ENCODE results near the gene KCNG2. TPM values are rescaled to one million over a fixed set of nuclear protein-coding genes. Genes with fewer than 3 reads are reported as not detected.

Gene KCNG2
- total and polyA plus RNA-seq, 2 of the 4 experiments (the other 2 are of a cell fraction) = not detected

DNA sequence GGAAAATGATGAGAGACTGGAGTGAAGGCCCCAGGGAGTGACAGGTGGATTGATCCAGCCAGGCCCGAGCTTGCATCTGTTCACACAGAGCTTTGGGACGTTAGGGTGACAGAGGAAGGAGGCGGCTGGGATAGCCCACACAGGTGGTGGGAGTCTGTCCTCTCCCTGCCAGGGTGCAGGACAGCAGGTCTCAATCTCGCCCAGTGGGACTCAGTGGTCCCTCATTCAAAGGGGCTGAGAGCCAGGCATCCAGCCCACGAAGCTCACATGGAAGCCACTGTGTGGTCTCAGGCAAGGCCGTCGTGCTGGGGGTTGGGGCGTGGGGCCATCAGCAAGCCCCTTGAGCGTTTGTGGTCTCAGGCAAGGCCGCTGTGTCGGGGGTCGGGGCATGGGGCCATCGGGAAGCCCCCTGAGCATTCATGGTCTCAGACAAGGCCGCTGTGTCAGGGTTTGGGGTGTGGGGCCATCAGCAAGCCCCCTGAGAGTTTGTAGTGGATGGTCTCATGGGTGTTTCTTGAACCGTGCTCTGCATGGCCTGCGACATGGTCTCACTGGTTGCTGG is 8.3 kb downstream of the KCNG2 start:
- POLR2A ChIA-PET (ENCODE audit: unreplicated experiment) = no interaction called here
- in situ Hi-C loops (cut with MboI; ENCODE audit: low sequenced_read_pairs) = no loop called here

More for the DNA sequence above, 8.3 kb downstream of the KCNG2 start:
- BruUV-seq (replicated peaks) = no TSS peak
- WGBS, 2 experiments (ENCODE audit: extremely low coverage in 2 of 2, insufficient read length in 1 of 2) = 70% methylated on average over 4 of the region's 16 CpGs; no CpG with 5 or more reads in 1 of the 2 experiments
- Histone ChIP-seq H3K14ac (replicated peaks; ENCODE audit: low read depth, low read length) (no peak overlapping the region), H3K27me3 (ENCODE audit: control insufficient read depth, insufficient read depth, low read length) (no peaks in the 10 kb centered on the region; the same call in 1 of the 2 replicates), H4K20me1 (ENCODE audit: insufficient read depth, low read length) (no peaks in the 10 kb centered on the region), H3K4me3 (ENCODE audit: insufficient read depth, low read depth, low read length) (no peak overlapping the region), H2BK15ac (ENCODE audit: low read depth, low read length) (no peak overlapping the region), H3K9ac (ENCODE audit: low read depth, low read length) (no peak overlapping the region), H3K4me1 (ENCODE audit: control insufficient read depth, insufficient read depth, low read length) (no peaks in the 10 kb centered on the region), H3K23ac (ENCODE audit: low read depth, low read length) (no peak overlapping the region), H3K36me3 (ENCODE audit: control insufficient read depth, insufficient read depth, low read length) (peaks cover 1% of the 10 kb centered on the region; the same call in 1 of the 2 replicates), H4K5ac (ENCODE audit: low read depth, low read length) (no peak overlapping the region), H3K4me2 (ENCODE audit: low read depth, low read length) (no peak overlapping the region), H2BK20ac (ENCODE audit: low read depth, low read length) (no peak overlapping the region), H3K27ac (ENCODE audit: insufficient read depth, low read length) (no peak overlapping the region), H2AK5ac (ENCODE audit: low read depth, low read length) (no peak overlapping the region), H2BK5ac (ENCODE audit: low read depth, low read length, poor library complexity, severe bottlenecking) (no peak overlapping the region), H3K18ac (ENCODE audit: low read depth, low read length) (no peak overlapping the region), H4K8ac (ENCODE audit: low read depth in 2 of 2, low read length in 2 of 2) (no peak overlapping the region), H2AFZ (replicated peaks; ENCODE audit: low read length, poor library complexity) (no peak overlapping the region), H4K91ac (ENCODE audit: insufficient read depth, low read depth, low read length) (no peak overlapping the region), H3K9me3 (ENCODE audit: control insufficient read depth, insufficient read depth, low read length) (no peaks in the 10 kb centered on the region), H3K4ac (ENCODE audit: low read depth, low read length) (no peak overlapping the region), H2AK9ac (replicated peaks; ENCODE audit: low read depth, low read length, poor library complexity) (peak overlapping the region; percentile 24), H3K56ac (ENCODE audit: extremely low read depth, insufficient read depth, low read length) (no peak overlapping the region), H3K9me1 (ENCODE audit: insufficient read depth, low read length) (no peaks in the 10 kb centered on the region), H3K79me1 (ENCODE audit: low read depth in 1 of 2, low read length in 2 of 2) (no peaks in the 10 kb centered on the region), H2BK120ac (ENCODE audit: low read depth, low read length) (no peak overlapping the region)
- DNase-seq (no peak), ATAC-seq (ENCODE audit: low read depth) (no peak)
- dilution Hi-C loops (cut with HindIII; ENCODE audit: low sequenced_read_pairs, unreplicated experiment) = no loop called here
- CTCF ChIA-PET = no interaction called here
- intact Hi-C loops (cut with micrococcal nuclease) = no loop called here
- TF ChIP-seq MAFK (IDR thresholded peaks at IDR 0.05; ENCODE audit: low read depth, low read length) = no peak
- TF ChIP-seq, protein P1, sequence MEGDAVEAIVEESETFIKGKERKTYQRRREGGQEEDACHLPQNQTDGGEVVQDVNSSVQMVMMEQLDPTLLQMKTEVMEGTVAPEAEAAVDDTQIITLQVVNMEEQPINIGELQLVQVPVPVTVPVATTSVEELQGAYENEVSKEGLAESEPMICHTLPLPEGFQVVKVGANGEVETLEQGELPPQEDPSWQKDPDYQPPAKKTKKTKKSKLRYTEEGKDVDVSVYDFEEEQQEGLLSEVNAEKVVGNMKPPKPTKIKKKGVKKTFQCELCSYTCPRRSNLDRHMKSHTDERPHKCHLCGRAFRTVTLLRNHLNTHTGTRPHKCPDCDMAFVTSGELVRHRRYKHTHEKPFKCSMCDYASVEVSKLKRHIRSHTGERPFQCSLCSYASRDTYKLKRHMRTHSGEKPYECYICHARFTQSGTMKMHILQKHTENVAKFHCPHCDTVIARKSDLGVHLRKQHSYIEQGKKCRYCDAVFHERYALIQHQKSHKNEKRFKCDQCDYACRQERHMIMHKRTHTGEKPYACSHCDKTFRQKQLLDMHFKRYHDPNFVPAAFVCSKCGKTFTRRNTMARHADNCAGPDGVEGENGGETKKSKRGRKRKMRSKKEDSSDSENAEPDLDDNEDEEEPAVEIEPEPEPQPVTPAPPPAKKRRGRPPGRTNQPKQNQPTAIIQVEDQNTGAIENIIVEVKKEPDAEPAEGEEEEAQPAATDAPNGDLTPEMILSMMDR (conservative IDR thresholded peaks at IDR 0.05; ENCODE audit: low read depth, low read length) = no peak
- TF ChIP-seq POLR2A (IDR thresholded peaks at IDR 0.05; ENCODE audit: low read depth, low read length) = no peak
- no peak for TF ChIP-seq MAZ (IDR thresholded peaks at IDR 0.05; ENCODE audit: borderline replicate concordance, low read depth, low read length)
- TF ChIP-seq ELK1 (IDR thresholded peaks at IDR 0.05; ENCODE audit: borderline replicate concordance, low read depth, low read length) = no peak
- TF ChIP-seq RAD21 (IDR thresholded peaks at IDR 0.05; ENCODE audit: low read length) = no peak
- TF ChIP-seq FOS (IDR thresholded peaks at IDR 0.05; ENCODE audit: low read depth, low read length) = no peak
- no peak for TF ChIP-seq MXI1 (IDR thresholded peaks at IDR 0.05; ENCODE audit: borderline replicate concordance, low read depth, low read length)
- no peak for TF ChIP-seq SMC3 (IDR thresholded peaks at IDR 0.05; ENCODE audit: low read depth, low read length)
- no peak for TF ChIP-seq CEBPB (IDR thresholded peaks at IDR 0.05; ENCODE audit: low read depth, low read length)
- no peak for TF ChIP-seq NFE2L2 (IDR thresholded peaks at IDR 0.05; ENCODE audit: low read depth, low read length)
- TF ChIP-seq, protein P2, sequence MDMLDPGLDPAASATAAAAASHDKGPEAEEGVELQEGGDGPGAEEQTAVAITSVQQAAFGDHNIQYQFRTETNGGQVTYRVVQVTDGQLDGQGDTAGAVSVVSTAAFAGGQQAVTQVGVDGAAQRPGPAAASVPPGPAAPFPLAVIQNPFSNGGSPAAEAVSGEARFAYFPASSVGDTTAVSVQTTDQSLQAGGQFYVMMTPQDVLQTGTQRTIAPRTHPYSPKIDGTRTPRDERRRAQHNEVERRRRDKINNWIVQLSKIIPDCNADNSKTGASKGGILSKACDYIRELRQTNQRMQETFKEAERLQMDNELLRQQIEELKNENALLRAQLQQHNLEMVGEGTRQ (IDR thresholded peaks at IDR 0.05; ENCODE audit: low read depth, low read length) = no peak
- TF ChIP-seq RCOR1 (IDR thresholded peaks at IDR 0.05; ENCODE audit: insufficient replicate concordance, low read length) = no peak
- no peak for TF ChIP-seq RFX5 (IDR thresholded peaks at IDR 0.05; ENCODE audit: low read depth, low read length)
- no peak for TF ChIP-seq BHLHE40 (IDR thresholded peaks at IDR 0.05; ENCODE audit: low read depth, low read length)
- TF ChIP-seq CHD1 (IDR thresholded peaks at IDR 0.05; ENCODE audit: low read depth, low read length) = no peak

All from IMR-90 (cell line).